Heart left ventricle (tissue), 13 donors: Measurements from ENCODE around the gene LRRTM4.

Source experiments
- CTCF ChIP-seq, 12 donors: fragments of 200-600 bp; sonication (generic) in 4 of 12; IDR thresholded peaks; one replicate each; pipeline versions ENCODE4 v1.5.0 to v1.8.0; 2018 to 2022; ENCODE audit warnings: antibody characterized with exemption in 12 of 12, mild to moderate bottlenecking in 5 of 12
- POLR2A ChIP-seq, 2 donors: fragments of 450-650 bp; IDR thresholded peaks; one replicate each; pipeline ENCODE4 v1.6.1; 2017; ENCODE audit warnings: antibody characterized with exemption in 2 of 2, mild to moderate bottlenecking in 2 of 2, moderate library complexity in 2 of 2
- donor health status: ischemic (EF 13 %, LVEDD 7.1; RV severe dilation, severe dysfunction).
- donor health status: DM: no; HTN: yes; CAD: no.
- donor health status: DM: no; HTN: no; CAD: no.
- donor health status: ischemic (EF 25% LVEDD 6.9; RV normal size, moderate dysfunction).
- donor health status: ischemic (EF 25% LVEDD 5.7; RV mildly dilated, moderate dysfunction).
- donor health status: ischemic (EF 35%, LVEDD 5.7; RV mildly dilated, moderate dysfunction).
- donor health status: nonischemic (EF 11% LVEDD 7.7; RV severe dilation, severe dysfunction).
- donor health status: DM: yes; HTN: yes; CAD: no.
- donor health status: PGD.
- donor health status: ischemic (EF 29% LVEDD 5.4; RV normal size, mild dysfunction).
- donor health status: nonischemic (EF 23%, LVEDD 6.1; RV moderate dilation, normal function).

GRCh38 chr2:76813084-76813483 is 709.1 kb downstream of the LRRTM4 start:
- no peak for TF ChIP-seq POLR2A (IDR thresholded peaks at IDR 0.05)
- TF ChIP-seq CTCF (IDR thresholded peaks at IDR 0.05), result no peak
